Activated CD8-positive, alpha-beta T cell treated with anti-CD3 and anti-CD28 coated beads for 36 hours (primary cell): ENCODE results near the gene EPHB1. TPM values are rescaled to one million over a fixed set of nuclear protein-coding genes. Genes with fewer than 3 reads are reported as not detected.
A peak's percentile ranks its signal among the peaks of the same experiment; 100 is the strongest.

Source experiments
- ATAC-seq: fragments of 200-7000 bp; cut with Tn5 transposase; one replicate; pipeline ENCODE4 v1.10.0; 2021; ENCODE audit warnings: mild to moderate bottlenecking, moderate library complexity
- CTCF ChIA-PET: fragments of 350-600 bp; sonication (Branson Sonifier 250); formaldehyde crosslinking; loops from one replicate; lab custom pipeline; 2021; ENCODE audit warnings: antibody characterized with exemption; lab: Charles Lee
- POLR2A ChIA-PET: fragments of 350-600 bp; sonication (Branson Sonifier 250); formaldehyde crosslinking; loops from one replicate; lab custom pipeline; 2021; ENCODE audit warnings: antibody characterized with exemption; lab: Charles Lee
- DNase-seq: peaks from one replicate; pipeline ENCODE4 v3.0.0-alpha.2; 2020
- H3K27ac Mint-ChIP-seq: one replicate; pipeline ENCODE4 v1.8.0; 2021; ENCODE audit warnings: mild to moderate bottlenecking, mixed read lengths
- H3K27me3 Mint-ChIP-seq: one replicate; pipeline ENCODE4 v1.8.0; 2021; ENCODE audit warnings: mixed read lengths
- H3K36me3 Mint-ChIP-seq: one replicate; pipeline ENCODE4 v1.8.0; 2021; ENCODE audit warnings: low read depth, mixed read lengths
- H3K4me1 Mint-ChIP-seq: one replicate; pipeline ENCODE4 v1.8.0; 2021; ENCODE audit warnings: low read depth, mixed read lengths
- H3K4me3 Mint-ChIP-seq: one replicate; pipeline ENCODE4 v1.8.0; 2021; ENCODE audit warnings: mild to moderate bottlenecking, moderate library complexity, mixed read lengths
- H3K9me3 Mint-ChIP-seq: one replicate; pipeline ENCODE4 v1.8.0; 2021; ENCODE audit warnings: mixed read lengths
- CTCF ChIP-seq: fragments of 200-600 bp; IDR thresholded peaks from one replicate; pipeline ENCODE4 v1.8.0; 2022; ENCODE audit warnings: antibody characterized with exemption, mild to moderate bottlenecking
- intact Hi-C: fragments of 100-400 bp; cut with micrococcal nuclease; formaldehyde crosslinking; loops from one replicate; pipeline ENCODE4 v1.10.0; 2022
- total RNA-seq, 2 experiments: library from RNA; stranded (reverse); gene quantifications; one replicate each; pipeline ENCODE4 v1.2.3, GENCODE V29; 2021

Gene EPHB1
- total RNA-seq, 2 experiments from 2014 or later: 0.78 TPM; not detected in 1

GRCh38 chr3:134852132-134852531 is 57.1 kb downstream of the EPHB1 start:
- ChIA-PET POLR2A (no interaction called here), CTCF (no interaction called here)
- Mint-ChIP-seq H3K4me3 (no peak overlapping the region), H3K36me3 (no peaks in the 10 kb centered on the region), H3K27me3 (no peaks in the 10 kb centered on the region), H3K9me3 (no peaks in the 10 kb centered on the region), H3K27ac (no peak overlapping the region), H3K4me1 (peaks cover 9% of the 10 kb centered on the region)
- DNase-seq (no peak), ATAC-seq (no peak)
- intact Hi-C loops: no loop called here
- no peak for TF ChIP-seq CTCF

- ChIA-PET CTCF (no interaction called here), POLR2A (no interaction called here)
- Mint-ChIP-seq H3K36me3 (no peaks in the 10 kb centered on the region), H3K27me3 (no peaks in the 10 kb centered on the region), H3K27ac (no peak overlapping the region), H3K9me3 (no peaks in the 10 kb centered on the region), H3K4me1 (peaks cover 9% of the 10 kb centered on the region), H3K4me3 (no peak overlapping the region)
- DNase-seq (peak; percentile 10), ATAC-seq (peak; percentile 74)
- TF ChIP-seq CTCF: no peak
- intact Hi-C loops: no loop called here
Measured at GRCh38 chr3:134852893-134853351, 57.9 kb downstream of the EPHB1 start.

- Mint-ChIP-seq H3K4me1 (peaks cover 9% of the 10 kb centered on the region), H3K27ac (no peak overlapping the region), H3K4me3 (no peak overlapping the region), H3K36me3 (no peaks in the 10 kb centered on the region), H3K9me3 (no peaks in the 10 kb centered on the region), H3K27me3 (peaks cover 2% of the 10 kb centered on the region)
- ChIA-PET CTCF (no interaction called here), POLR2A (no interaction called here)
- no peak for TF ChIP-seq CTCF
- ATAC-seq (no peak), DNase-seq (no peak)
- intact Hi-C loops: no loop called here
Measured at GRCh38 chr3:134854254-134854653, 59.2 kb downstream of the EPHB1 start.

- no peak for TF ChIP-seq CTCF
- POLR2A ChIA-PET: no interaction called here
- Mint-ChIP-seq H3K4me3 (no peak overlapping the region), H3K9me3 (no peaks in the 10 kb centered on the region), H3K4me1 (peaks cover 9% of the 10 kb centered on the region), H3K36me3 (no peaks in the 10 kb centered on the region), H3K27ac (no peak overlapping the region), H3K27me3 (peaks cover 2% of the 10 kb centered on the region)
- CTCF ChIA-PET: no interaction called here
- intact Hi-C loops: no loop called here
- DNase-seq (no peak), ATAC-seq (no peak)
Measured at GRCh38 chr3:134857356-134857755, 62.3 kb downstream of the EPHB1 start.

GRCh38 chr3:134857776-134858362 is 62.8 kb downstream of the EPHB1 start:
- ChIA-PET CTCF (no interaction called here), POLR2A (no interaction called here)
- no peak for TF ChIP-seq CTCF
- H3K36me3 Mint-ChIP-seq: no peaks in the 10 kb centered on the region
- no peak overlapping the region for H3K4me3 Mint-ChIP-seq
- intact Hi-C loops: no loop called here
- H3K27ac Mint-ChIP-seq: no peak overlapping the region
- peaks cover 2% of the 10 kb centered on the region for H3K27me3 Mint-ChIP-seq
- no peaks in the 10 kb centered on the region for H3K9me3 Mint-ChIP-seq
- no peak for ATAC-seq
- DNase-seq: no peak
- peaks cover 5% of the 10 kb centered on the region for H3K4me1 Mint-ChIP-seq
